IMR-90 (cell line): ENCODE results near the gene NUTM1. TPM values are rescaled to one million over a fixed set of nuclear protein-coding genes. Genes with fewer than 3 reads are reported as not detected.

Experiments
- ATAC-seq: fragments of 200-7000 bp; cut with Tn5 transposase; 2 replicates; pipeline ENCODE4 v1.9.1; 2020; ENCODE audit warnings: low read depth, mild to moderate bottlenecking, moderate library complexity
- BruUV-seq: library from RNA; stranded (reverse); fragments of 400-500 nt; replicated peaks from 2 replicates; lab custom pipeline; 2021; lab: Mats Ljungman, UMichigan
- CTCF ChIA-PET: fragments of 300-600 bp; formaldehyde crosslinking; extraction: SDS; loops from one replicate; lab custom pipeline; 2021; ENCODE audit warnings: antibody characterized with exemption; lab: Yijun Ruan, JAX
- POLR2A ChIA-PET: fragments of 300-600 bp; sonication (Branson Sonifier 250); formaldehyde crosslinking; loops from one replicate; lab custom pipeline; 2022; ENCODE audit warnings: antibody characterized with exemption; ENCODE audit not compliant: unreplicated experiment; lab: Charles Lee
- DNase-seq: peaks from one replicate; pipeline ENCODE4 v3.0.0; 2013
- H2AFZ ChIP-seq: replicated peaks from 2 replicates; pipeline ENCODE3; 2013; ENCODE audit warnings: low read length, mild to moderate bottlenecking; ENCODE audit not compliant: poor library complexity
- H2AK5ac ChIP-seq: 2 replicates; pipeline ENCODE4 v1.6.1; 2013; ENCODE audit warnings: low read depth, low read length, inconsistent platforms
- H2AK9ac ChIP-seq: replicated peaks from 2 replicates; pipeline ENCODE3; 2013; ENCODE audit warnings: mild to moderate bottlenecking, low read depth, low read length, moderate library complexity; ENCODE audit not compliant: poor library complexity
- H2BK120ac ChIP-seq: 2 replicates; pipeline ENCODE4 v1.6.1; 2013; ENCODE audit warnings: low read depth, low read length, inconsistent platforms
- H2BK15ac ChIP-seq: 3 replicates; pipeline ENCODE4 v1.6.1; 2013; ENCODE audit warnings: low read depth, low read length, inconsistent platforms
- H2BK20ac ChIP-seq: 2 replicates; pipeline ENCODE4 v1.6.1; 2013; ENCODE audit warnings: low read depth, mild to moderate bottlenecking, inconsistent platforms, low read length, moderate library complexity
- H2BK5ac ChIP-seq: 2 replicates; pipeline ENCODE4 v1.6.1; 2013; ENCODE audit warnings: mild to moderate bottlenecking, low read depth, low read length, inconsistent platforms; ENCODE audit not compliant: poor library complexity, severe bottlenecking
- H3K14ac ChIP-seq: replicated peaks from 2 replicates; pipeline ENCODE4 v1.6.1; 2013; ENCODE audit warnings: low read depth, low read length, inconsistent platforms
- H3K18ac ChIP-seq: 2 replicates; pipeline ENCODE4 v1.6.1; 2013; ENCODE audit warnings: low read depth, low read length, control low read depth
- H3K23ac ChIP-seq: 2 replicates; pipeline ENCODE4 v1.6.1; 2013; ENCODE audit warnings: low read depth, low read length, inconsistent platforms
- H3K27ac ChIP-seq: 2 replicates; pipeline ENCODE4 v1.5.1; 2013; ENCODE audit warnings: mild to moderate bottlenecking, control low read depth, low read length; ENCODE audit not compliant: insufficient read depth
- H3K27me3 ChIP-seq: 2 replicates; pipeline ENCODE4 v1.6.1; 2013; ENCODE audit warnings: low read length; ENCODE audit not compliant: control insufficient read depth, insufficient read depth
- H3K36me3 ChIP-seq: 2 replicates; pipeline ENCODE4 v1.6.1; 2013; ENCODE audit warnings: low read length, mixed read lengths; ENCODE audit not compliant: control insufficient read depth, insufficient read depth
- H3K4ac ChIP-seq: 2 replicates; pipeline ENCODE4 v1.6.1; 2013; ENCODE audit warnings: low read depth, low read length, inconsistent platforms
- H3K4me1 ChIP-seq: 2 replicates; pipeline ENCODE4 v1.6.1; 2013; ENCODE audit warnings: low read length, mixed read lengths; ENCODE audit not compliant: control insufficient read depth, insufficient read depth
- H3K4me2 ChIP-seq: 2 replicates; pipeline ENCODE4 v1.6.1; 2013; ENCODE audit warnings: low read depth, mild to moderate bottlenecking, control low read depth, low read length, moderate library complexity
- H3K4me3 ChIP-seq: 2 replicates; pipeline ENCODE4 v1.5.1; 2013; ENCODE audit warnings: low read depth, mild to moderate bottlenecking, control low read depth, low read length, moderate library complexity; ENCODE audit not compliant: insufficient read depth
- H3K56ac ChIP-seq: 2 replicates; pipeline ENCODE4 v1.6.1; 2013; ENCODE audit warnings: low read length, inconsistent platforms; ENCODE audit not compliant: insufficient read depth; ENCODE audit errors: extremely low read depth
- H3K79me1 ChIP-seq, 2 experiments: 2 replicates each; pipeline ENCODE4 v1.6.1; 2013; ENCODE audit warnings: low read length in 2 of 2, inconsistent platforms in 1 of 2, low read depth in 1 of 2
- H3K9ac ChIP-seq: 2 replicates; pipeline ENCODE4 v1.6.1; 2013; ENCODE audit warnings: low read depth, low read length, control low read depth
- H3K9me1 ChIP-seq: 2 replicates; pipeline ENCODE4 v1.6.1; 2013; ENCODE audit warnings: low read length, inconsistent platforms; ENCODE audit not compliant: insufficient read depth
- H3K9me3 ChIP-seq: 2 replicates; pipeline ENCODE4 v1.6.1; 2013; ENCODE audit warnings: low read length; ENCODE audit not compliant: control insufficient read depth, insufficient read depth
- H4K20me1 ChIP-seq: 2 replicates; pipeline ENCODE4 v1.6.1; 2013; ENCODE audit warnings: low read length, inconsistent platforms; ENCODE audit not compliant: insufficient read depth
- H4K5ac ChIP-seq: 2 replicates; pipeline ENCODE4 v1.6.1; 2013; ENCODE audit warnings: mild to moderate bottlenecking, low read depth, low read length, control low read depth
- H4K8ac ChIP-seq, 2 experiments: 2 replicates each; pipeline ENCODE4 v1.6.1; 2013; ENCODE audit warnings: low read depth in 2 of 2, low read length in 2 of 2, control low read depth in 1 of 2, inconsistent platforms in 1 of 2
- H4K91ac ChIP-seq: 2 replicates; pipeline ENCODE4 v1.6.1; 2013; ENCODE audit warnings: low read depth, low read length, inconsistent platforms; ENCODE audit not compliant: insufficient read depth
- BHLHE40 ChIP-seq: fragments of 150-350 bp; IDR thresholded peaks from 2 replicates; pipeline ENCODE4 v1.6.1; 2016; ENCODE audit warnings: mild to moderate bottlenecking, low read depth, low read length
- CEBPB ChIP-seq: IDR thresholded peaks from 2 replicates; pipeline ENCODE4 v1.6.1; 2012; ENCODE audit warnings: low read depth, low read length, improper control_type of control experiment
- CHD1 ChIP-seq: IDR thresholded peaks from 2 replicates; pipeline ENCODE4 v1.6.1; 2012; ENCODE audit warnings: low read depth, low read length, improper control_type of control experiment
- ELK1 ChIP-seq: fragments of 150-350 bp; IDR thresholded peaks from 2 replicates; pipeline ENCODE4 v1.6.1; 2016; ENCODE audit warnings: low read depth, mild to moderate bottlenecking, low read length, moderate library complexity, borderline replicate concordance
- FOS ChIP-seq: fragments of 150-350 bp; IDR thresholded peaks from 2 replicates; pipeline ENCODE4 v1.6.1; 2016; ENCODE audit warnings: low read depth, low read length
- MAFK ChIP-seq: IDR thresholded peaks from 2 replicates; pipeline ENCODE4 v1.6.1; 2012; ENCODE audit warnings: low read depth, low read length, improper control_type of control experiment
- MAZ ChIP-seq: IDR thresholded peaks from 2 replicates; pipeline ENCODE4 v1.6.1; 2012; ENCODE audit warnings: low read depth, mild to moderate bottlenecking, low read length, improper control_type of control experiment, moderate library complexity, borderline replicate concordance
- MXI1 ChIP-seq: IDR thresholded peaks from 2 replicates; pipeline ENCODE4 v1.6.1; 2012; ENCODE audit warnings: low read depth, mild to moderate bottlenecking, low read length, moderate library complexity, borderline replicate concordance
- NFE2L2 ChIP-seq: fragments of 150-350 bp; IDR thresholded peaks from 2 replicates; pipeline ENCODE4 v1.6.1; 2016; ENCODE audit warnings: low read depth, mild to moderate bottlenecking, low read length
- POLR2A ChIP-seq: IDR thresholded peaks from 2 replicates; pipeline ENCODE4 v1.6.1; 2012; ENCODE audit warnings: mild to moderate bottlenecking, low read depth, low read length
- RAD21 ChIP-seq: IDR thresholded peaks from 2 replicates; pipeline ENCODE4 v1.6.1; 2012; ENCODE audit warnings: low read length, improper control_type of control experiment
- RCOR1 ChIP-seq: IDR thresholded peaks from 2 replicates; pipeline ENCODE4 v1.6.1; 2012; ENCODE audit warnings: mild to moderate bottlenecking, low read length, improper control_type of control experiment; ENCODE audit not compliant: insufficient replicate concordance
- RFX5 ChIP-seq: IDR thresholded peaks from 2 replicates; pipeline ENCODE4 v1.8.0; 2012; ENCODE audit warnings: low read depth, mild to moderate bottlenecking, low read length, moderate library complexity
- SMC3 ChIP-seq: fragments of 150-350 bp; IDR thresholded peaks from 2 replicates; pipeline ENCODE4 v1.6.1; 2016; ENCODE audit warnings: low read depth, mild to moderate bottlenecking, antibody characterized with exemption, low read length, moderate library complexity
- WGBS, 2 experiments: methylation state at CpG; one replicate each; pipeline versions ENCODE4 v1.1.5 to v1.1.7; 2013; ENCODE audit warnings: missing lambda C conversion rate in 2 of 2; ENCODE audit not compliant: insufficient read length in 1 of 2; ENCODE audit errors: extremely low coverage in 2 of 2; 5-methylcytosine and 5-hydroxymethylcytosine counted together
- dilution Hi-C: fragments of 300-500 bp; cut with HindIII; formaldehyde crosslinking; loops from one replicate; pipeline ENCODE4 v1.14.3; 2018; ENCODE audit warnings: low sequenced_read_pairs; ENCODE audit not compliant: unreplicated experiment
- in situ Hi-C: fragments of 300-500 bp; cut with MboI; formaldehyde crosslinking; loops from 3 replicates; pipeline ENCODE4 v1.14.3; 2019; ENCODE audit warnings: low sequenced_read_pairs, inconsistent platforms, mixed read lengths
- intact Hi-C: fragments of 100-400 bp; cut with micrococcal nuclease; formaldehyde crosslinking; loops from 2 replicates; pipeline ENCODE4 v1.10.0; 2022
- polyA plus RNA-seq, 3 experiments: library from polyadenylated mRNA; depleted of rRNA; stranded (reverse); fragments of >200 nt; gene quantifications; 2 replicates each; pipeline ENCODE4 v1.2.3, GENCODE V29; 2012; ENCODE audit warnings: low replicate concordance in 1 of 3
- total RNA-seq: library from RNA; depleted of rRNA; stranded (reverse); fragments of >200 nt; gene quantifications from 2 replicates; pipeline ENCODE4 v1.2.3, GENCODE V29; 2012
- TF ChIP-seq, protein P1 (sequence below): fragments of 150-350 bp; IDR thresholded peaks from 2 replicates; pipeline ENCODE4 v1.6.1; 2017; ENCODE audit warnings: mild to moderate bottlenecking, antibody characterized with exemption, low read length, low read depth
- TF ChIP-seq, protein P2 (sequence below): conservative IDR thresholded peaks from 2 replicates; pipeline ENCODE4 v1.5.1; 2012; ENCODE audit warnings: mild to moderate bottlenecking, low read depth, low read length, improper control_type of control experiment

Gene NUTM1
- total and polyA plus RNA-seq, 2 of the 4 experiments (the other 2 are of a cell fraction): not detected

GRCh38 chr15:34354286-34354685 lies 11.2 kb downstream of the NUTM1 start:
- Histone ChIP-seq H3K18ac (no peak overlapping the region), H3K4me1 (no peaks in the 10 kb centered on the region), H3K27ac (no peak overlapping the region), H2BK120ac (no peak overlapping the region), H2AK9ac (no peak overlapping the region), H2AK5ac (no peak overlapping the region), H3K79me1 (no peaks in the 10 kb centered on the region), H3K23ac (no peak overlapping the region), H2BK20ac (no peak overlapping the region), H4K91ac (no peak overlapping the region), H2AFZ (no peak overlapping the region), H4K5ac (no peak overlapping the region), H3K36me3 (peaks cover 13% of the 10 kb centered on the region), H3K4ac (no peak overlapping the region), H3K56ac (no peak overlapping the region), H2BK5ac (no peak overlapping the region), H3K4me3 (no peak overlapping the region), H3K27me3 (no peaks in the 10 kb centered on the region), H3K9me1 (no peaks in the 10 kb centered on the region), H4K8ac (no peak overlapping the region), H3K14ac (no peak overlapping the region), H4K20me1 (no peaks in the 10 kb centered on the region), H3K9ac (no peak overlapping the region), H2BK15ac (no peak overlapping the region), H3K4me2 (no peak overlapping the region), H3K9me3 (no peaks in the 10 kb centered on the region)
- no TSS peak for BruUV-seq
- TF ChIP-seq, protein P1, sequence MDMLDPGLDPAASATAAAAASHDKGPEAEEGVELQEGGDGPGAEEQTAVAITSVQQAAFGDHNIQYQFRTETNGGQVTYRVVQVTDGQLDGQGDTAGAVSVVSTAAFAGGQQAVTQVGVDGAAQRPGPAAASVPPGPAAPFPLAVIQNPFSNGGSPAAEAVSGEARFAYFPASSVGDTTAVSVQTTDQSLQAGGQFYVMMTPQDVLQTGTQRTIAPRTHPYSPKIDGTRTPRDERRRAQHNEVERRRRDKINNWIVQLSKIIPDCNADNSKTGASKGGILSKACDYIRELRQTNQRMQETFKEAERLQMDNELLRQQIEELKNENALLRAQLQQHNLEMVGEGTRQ: no peak
- TF ChIP-seq BHLHE40 (no peak), CEBPB (no peak), SMC3 (no peak), MAFK (no peak), RFX5 (no peak), POLR2A (no peak), RCOR1 (no peak), MXI1 (no peak), FOS (no peak), RAD21 (no peak), ELK1 (no peak), NFE2L2 (no peak), CHD1 (no peak), MAZ (no peak)
- TF ChIP-seq, protein P2, sequence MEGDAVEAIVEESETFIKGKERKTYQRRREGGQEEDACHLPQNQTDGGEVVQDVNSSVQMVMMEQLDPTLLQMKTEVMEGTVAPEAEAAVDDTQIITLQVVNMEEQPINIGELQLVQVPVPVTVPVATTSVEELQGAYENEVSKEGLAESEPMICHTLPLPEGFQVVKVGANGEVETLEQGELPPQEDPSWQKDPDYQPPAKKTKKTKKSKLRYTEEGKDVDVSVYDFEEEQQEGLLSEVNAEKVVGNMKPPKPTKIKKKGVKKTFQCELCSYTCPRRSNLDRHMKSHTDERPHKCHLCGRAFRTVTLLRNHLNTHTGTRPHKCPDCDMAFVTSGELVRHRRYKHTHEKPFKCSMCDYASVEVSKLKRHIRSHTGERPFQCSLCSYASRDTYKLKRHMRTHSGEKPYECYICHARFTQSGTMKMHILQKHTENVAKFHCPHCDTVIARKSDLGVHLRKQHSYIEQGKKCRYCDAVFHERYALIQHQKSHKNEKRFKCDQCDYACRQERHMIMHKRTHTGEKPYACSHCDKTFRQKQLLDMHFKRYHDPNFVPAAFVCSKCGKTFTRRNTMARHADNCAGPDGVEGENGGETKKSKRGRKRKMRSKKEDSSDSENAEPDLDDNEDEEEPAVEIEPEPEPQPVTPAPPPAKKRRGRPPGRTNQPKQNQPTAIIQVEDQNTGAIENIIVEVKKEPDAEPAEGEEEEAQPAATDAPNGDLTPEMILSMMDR: no peak
- no peak for ATAC-seq
- ChIA-PET POLR2A (no interaction called here), CTCF (no interaction called here)
- 97% methylated on average over 6 of the region's 7 CpGs; no CpG with 5 or more reads in 1 of the 2 experiments for WGBS, 2 experiments
- dilution Hi-C loops: no loop called here
- in situ Hi-C loops: no loop called here
- intact Hi-C loops: no loop called here
- no peak for DNase-seq
